Mucosa of stomach (tissue), 1 donor: ENCODE measurements around the gene RETSAT.
"Not testable (repeated sequence)": the region's sequence is repeated elsewhere in the genome, so short reads cannot be mapped to it uniquely, and the experiment has no call there.

Source experiments
- H3K27me3 ChIP-seq: one replicate; pipeline ENCODE4 v1.7.0; 2013; ENCODE audit warnings: mild to moderate bottlenecking, low read length; ENCODE audit not compliant: control insufficient read depth, insufficient read depth
- H3K36me3 ChIP-seq: one replicate; pipeline ENCODE4 v1.7.0; 2013; ENCODE audit warnings: low read length; ENCODE audit not compliant: control insufficient read depth, insufficient read depth
- H3K4me1 ChIP-seq: one replicate; pipeline ENCODE4 v1.7.0; 2013; ENCODE audit warnings: mild to moderate bottlenecking, low read length; ENCODE audit not compliant: control insufficient read depth, insufficient read depth
- H3K4me3 ChIP-seq: one replicate; pipeline ENCODE4 v1.7.0; 2013; ENCODE audit warnings: low read length
- H3K9ac ChIP-seq: one replicate; pipeline ENCODE4 v1.7.0; 2013; ENCODE audit warnings: mild to moderate bottlenecking, low read length, moderate library complexity
- H3K9me3 ChIP-seq: one replicate; pipeline ENCODE4 v1.7.0; 2013; ENCODE audit warnings: mild to moderate bottlenecking, low read length, moderate library complexity; ENCODE audit not compliant: control insufficient read depth
- donor health status: Pancreatic carcinoma.

Gene RETSAT

GRCh38 chr2:85371045-85371444 is 16.7 kb upstream of the RETSAT start:
- H3K9me3 ChIP-seq: no peaks in the 10 kb centered on the region
- no peaks in the 10 kb centered on the region for H3K27me3 ChIP-seq
- no peak overlapping the region for H3K9ac ChIP-seq
- peaks cover 4% of the 10 kb centered on the region for H3K4me1 ChIP-seq
- no peak overlapping the region for H3K4me3 ChIP-seq
- no peaks in the 10 kb centered on the region for H3K36me3 ChIP-seq

GRCh38 chr2:85369500-85369899 is 15.2 kb upstream of the RETSAT start:
- no peaks in the 10 kb centered on the region for H3K36me3 ChIP-seq
- H3K4me1 ChIP-seq: peaks cover 4% of the 10 kb centered on the region
- no peaks in the 10 kb centered on the region for H3K9me3 ChIP-seq
- H3K9ac ChIP-seq: no peak overlapping the region
- no peak overlapping the region for H3K4me3 ChIP-seq
- no peaks in the 10 kb centered on the region for H3K27me3 ChIP-seq

GRCh38 chr2:85368921-85369320 is 14.6 kb upstream of the RETSAT start:
- H3K36me3 ChIP-seq: no peaks in the 10 kb centered on the region
- H3K4me1 ChIP-seq: peaks cover 4% of the 10 kb centered on the region
- H3K4me3 ChIP-seq: no peak overlapping the region
- H3K9me3 ChIP-seq: no peaks in the 10 kb centered on the region
- no peak overlapping the region for H3K9ac ChIP-seq
- H3K27me3 ChIP-seq: no peaks in the 10 kb centered on the region

GRCh38 chr2:85367180-85367579 is 12.9 kb upstream of the RETSAT start:
- Histone ChIP-seq H3K4me1 (peaks cover 4% of the 10 kb centered on the region), H3K27me3 (no peaks in the 10 kb centered on the region), H3K4me3 (no peak overlapping the region), H3K9me3 (no peaks in the 10 kb centered on the region), H3K36me3 (no peaks in the 10 kb centered on the region), H3K9ac (no peak overlapping the region)

GRCh38 chr2:85362653-85363387 is 8.5 kb upstream of the RETSAT start:
- H3K9me3 ChIP-seq, H3K4me1 ChIP-seq, H3K27me3 ChIP-seq, H3K9ac ChIP-seq, H3K4me3 ChIP-seq, H3K36me3 ChIP-seq: not testable (repeated sequence)

- H3K9me3 ChIP-seq: no peaks in the 10 kb centered on the region
- H3K4me3 ChIP-seq: no peak overlapping the region
- H3K36me3 ChIP-seq: no peaks in the 10 kb centered on the region
- H3K27me3 ChIP-seq: no peaks in the 10 kb centered on the region
- no peak overlapping the region for H3K9ac ChIP-seq
- peaks cover 5% of the 10 kb centered on the region for H3K4me1 ChIP-seq
Observed at GRCh38 chr2:85357736-85358135, 3.4 kb upstream of the RETSAT start.

- no peaks in the 10 kb centered on the region for H3K9me3 ChIP-seq
- H3K9ac ChIP-seq: no peak overlapping the region
- H3K4me1 ChIP-seq: peaks cover 12% of the 10 kb centered on the region
- H3K27me3 ChIP-seq: no peaks in the 10 kb centered on the region
- no peaks in the 10 kb centered on the region for H3K36me3 ChIP-seq
- H3K4me3 ChIP-seq: no peak overlapping the region
Observed at GRCh38 chr2:85356186-85356585, 1.9 kb upstream of the RETSAT start.

- Histone ChIP-seq H3K36me3 (peaks cover 5% of the 10 kb centered on the region), H3K4me3 (peak overlapping the region; percentile 77), H3K4me1 (peaks cover 12% of the 10 kb centered on the region)
Observed at GRCh38 chr2:85355521-85355920, 1.2 kb upstream of the RETSAT start.

GRCh38 chr2:85355073-85355410 is 714 bp upstream of the RETSAT start:
- Histone ChIP-seq H3K36me3 (peaks cover 10% of the 10 kb centered on the region), H3K27me3 (no peaks in the 10 kb centered on the region), H3K9ac (peak overlapping the region; percentile 88), H3K9me3 (no peaks in the 10 kb centered on the region), H3K4me3 (peak overlapping the region; percentile 77), H3K4me1 (peaks cover 12% of the 10 kb centered on the region)

More at GRCh38 chr2:85355521-85355920, 1.2 kb upstream of the RETSAT start:
- H3K9ac ChIP-seq: peak overlapping the region; percentile 88
- H3K27me3 ChIP-seq: no peaks in the 10 kb centered on the region
- H3K9me3 ChIP-seq: no peaks in the 10 kb centered on the region

GRCh38 chr2:85353876-85354285 is 447 bp downstream of the RETSAT start:
- Histone ChIP-seq H3K4me3 (peak overlapping the region; percentile 77), H3K4me1 (peaks cover 12% of the 10 kb centered on the region), H3K27me3 (no peaks in the 10 kb centered on the region), H3K36me3 (peaks cover 20% of the 10 kb centered on the region), H3K9me3 (no peaks in the 10 kb centered on the region), H3K9ac (peak overlapping the region; percentile 88)

GRCh38 chr2:85347599-85347998 is 6.7 kb downstream of the RETSAT start:
- Histone ChIP-seq H3K9ac (no peak overlapping the region), H3K9me3 (no peaks in the 10 kb centered on the region), H3K27me3 (no peaks in the 10 kb centered on the region), H3K4me1 (peaks cover 13% of the 10 kb centered on the region), H3K4me3 (no peak overlapping the region), H3K36me3 (peaks cover 44% of the 10 kb centered on the region)

GRCh38 chr2:85344356-85344954 is 9.9 kb downstream of the RETSAT start:
- Histone ChIP-seq H3K36me3 (peaks cover 28% of the 10 kb centered on the region), H3K4me1 (peaks cover 7% of the 10 kb centered on the region), H3K4me3 (no peak overlapping the region), H3K9me3 (no peaks in the 10 kb centered on the region), H3K9ac (no peak overlapping the region), H3K27me3 (no peaks in the 10 kb centered on the region)
